HG02943 (cell line): ENCODE measurements around the gene CLIC3.

Source experiments
- ATAC-seq: cut with Tn5 transposase; IDR thresholded peaks from one replicate; pipeline ENCODE4 v1.9.1; 2021; ENCODE audit warnings: mild to moderate bottlenecking, low read depth, moderate library complexity; ENCODE audit not compliant: unreplicated experiment

The CLIC3 gene

GRCh38 chr9:136970361-136970760 is 26.0 kb downstream of the CLIC3 start:
- ATAC-seq = no peak

GRCh38 chr9:136969774-136970173 is 26.6 kb downstream of the CLIC3 start:
- no peak for ATAC-seq

GRCh38 chr9:136969150-136969549 is 27.2 kb downstream of the CLIC3 start:
- no peak for ATAC-seq

DNA sequence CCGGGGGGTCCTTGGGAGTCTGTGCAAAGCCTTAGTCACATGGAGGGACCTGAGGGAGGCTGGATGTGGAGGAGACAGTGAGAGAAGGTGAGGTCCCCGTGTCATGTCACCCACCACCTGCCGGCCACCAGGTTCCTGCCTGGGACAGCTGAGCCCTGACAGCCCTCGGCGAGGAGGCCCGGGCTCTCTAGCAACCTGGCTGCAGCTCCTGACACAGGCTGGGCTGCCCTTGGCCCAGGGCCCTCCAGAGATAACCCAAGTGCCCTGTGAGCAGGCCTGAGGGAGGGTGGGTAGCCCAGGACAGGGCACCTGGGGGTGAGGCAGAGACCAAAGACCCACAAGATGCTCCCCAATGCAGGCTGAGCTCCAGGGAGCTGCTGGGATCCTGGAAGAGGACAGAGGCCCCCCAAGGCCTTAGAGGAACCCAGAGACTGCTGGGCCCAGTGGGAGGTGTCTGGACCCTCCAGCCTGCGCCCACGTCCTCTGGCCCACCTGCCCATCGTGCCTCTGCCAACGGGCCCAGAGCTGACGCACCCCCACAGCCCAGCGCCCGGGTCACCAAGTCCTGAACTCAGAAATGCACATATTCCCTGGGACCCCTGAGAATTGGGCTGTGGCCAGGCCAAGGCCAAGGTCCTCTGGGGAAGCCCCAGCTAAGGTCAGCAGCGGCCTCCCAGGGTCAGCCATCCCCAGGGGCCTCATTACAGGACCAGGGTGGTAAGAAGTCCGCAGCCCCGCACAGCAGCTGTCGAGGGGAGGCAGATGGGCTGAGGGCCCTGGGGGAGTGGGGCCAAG is 27.8 kb downstream of the CLIC3 start:
- no peak for ATAC-seq

DNA sequence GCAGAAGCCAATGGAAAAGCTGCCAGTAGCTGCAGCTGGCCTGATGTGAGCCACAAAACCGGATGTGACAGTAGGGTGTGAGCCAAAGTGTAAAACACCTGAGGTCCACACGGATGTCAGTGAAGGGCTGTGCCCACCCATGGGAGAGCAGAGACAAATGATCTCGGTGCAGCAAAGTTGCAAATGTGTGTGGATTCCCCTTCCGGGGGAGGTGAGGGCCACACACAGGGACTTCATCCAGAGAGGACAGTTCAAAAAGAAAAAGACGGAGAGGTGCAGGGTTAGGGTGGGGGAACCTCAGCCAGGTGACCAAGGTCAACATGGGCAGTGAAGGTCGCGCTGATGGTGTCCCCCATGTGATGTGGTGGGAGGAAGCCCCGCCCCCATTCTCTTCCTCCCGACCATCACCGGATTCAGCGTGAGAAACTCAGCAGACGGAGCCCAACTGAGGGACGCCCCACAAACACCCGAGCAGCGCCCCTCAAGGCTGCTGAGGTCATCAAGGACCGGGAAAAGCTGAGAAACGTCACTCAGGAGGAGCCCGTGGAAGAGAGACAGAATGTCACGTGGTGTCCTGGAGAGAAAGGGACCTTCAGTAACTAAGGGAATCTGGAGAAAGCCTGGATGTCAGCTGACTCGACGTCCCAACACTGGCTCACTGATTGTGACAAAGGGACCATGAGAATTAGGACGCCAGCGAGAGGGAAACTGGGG is 30.4 kb downstream of the CLIC3 start:
- no peak for ATAC-seq

DNA sequence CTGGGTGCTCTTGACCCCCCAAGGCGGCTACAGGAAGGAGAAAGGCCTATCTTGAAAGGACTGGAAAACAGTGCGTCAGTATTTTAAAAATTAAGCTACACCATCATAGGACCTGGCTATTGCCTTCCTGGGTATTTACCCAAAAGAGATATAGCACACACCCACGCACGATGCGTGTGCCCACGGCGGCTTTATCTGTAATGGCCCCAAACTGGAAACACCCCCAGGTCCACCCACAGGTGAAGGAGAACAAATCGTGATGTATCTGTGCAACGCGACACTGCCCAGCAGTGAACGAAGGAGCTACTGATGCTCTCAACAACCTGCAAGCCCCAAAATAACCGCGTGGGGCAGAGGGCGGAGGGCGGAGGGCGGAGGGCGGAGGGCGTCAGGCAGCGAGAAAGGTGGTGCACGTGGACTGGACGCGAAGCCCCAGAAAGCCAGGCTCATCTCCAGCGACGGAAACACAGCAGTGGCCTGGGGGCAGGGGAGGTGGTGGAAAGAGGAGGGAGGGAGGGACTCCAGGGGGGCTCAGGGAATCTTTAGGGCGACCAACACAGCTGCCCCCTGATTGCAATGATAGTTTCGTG is 31.4 kb downstream of the CLIC3 start:
- ATAC-seq = no peak

- no peak for ATAC-seq
These were observed 32.1 kb downstream of the CLIC3 start for GRCh38 chr9:136964171-136964689.

DNA sequence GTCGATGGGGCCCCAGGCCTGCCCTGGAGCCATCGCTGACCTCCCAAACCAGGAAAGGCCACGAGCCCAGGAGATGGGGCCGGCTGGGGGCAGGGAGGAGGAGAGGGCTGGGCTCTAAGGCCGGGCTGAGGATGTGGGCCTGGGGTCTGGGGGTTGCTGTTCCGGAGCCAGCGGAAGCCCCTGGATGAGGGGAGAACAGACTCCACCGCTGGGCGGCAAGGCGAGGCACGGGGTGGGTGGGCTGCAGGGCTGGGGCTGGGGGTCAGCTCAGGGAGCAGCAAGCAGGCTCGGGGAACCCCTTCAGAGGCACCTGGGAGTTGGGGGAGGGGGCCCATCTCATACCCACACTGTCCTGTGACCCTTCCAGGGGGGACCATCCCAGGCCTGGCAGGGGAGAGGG is 32.6 kb downstream of the CLIC3 start:
- ATAC-seq = no peak

- no peak for ATAC-seq
These were observed 33.0 kb downstream of the CLIC3 start for GRCh38 chr9:136963341-136963740.

GRCh38 chr9:136962701-136963248 is 33.6 kb downstream of the CLIC3 start:
- ATAC-seq = no peak

DNA sequence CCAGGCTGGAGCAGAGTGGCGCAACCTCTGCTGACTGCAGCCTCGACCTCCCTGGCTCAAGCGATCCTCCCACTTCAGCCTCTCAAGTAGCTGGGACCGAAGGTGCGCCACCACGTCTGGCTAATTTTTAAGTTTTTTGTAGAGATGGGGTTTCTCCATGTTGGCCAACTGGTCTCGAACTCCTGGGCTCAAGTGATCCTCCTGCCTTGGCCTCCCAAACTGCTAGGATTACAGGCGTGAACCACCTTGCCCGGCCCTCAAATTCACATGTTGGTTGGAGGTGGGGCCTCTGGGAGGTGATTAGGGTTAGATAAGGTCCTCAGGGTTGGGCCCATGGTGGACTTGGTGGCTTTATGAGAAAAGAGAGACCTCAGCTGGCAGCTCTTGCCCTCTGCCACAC is 34.2 kb downstream of the CLIC3 start:
- no peak for ATAC-seq

GRCh38 chr9:136961279-136962065 is 34.9 kb downstream of the CLIC3 start:
- ATAC-seq = no peak

GRCh38 chr9:136960938-136961275 is 35.5 kb downstream of the CLIC3 start:
- ATAC-seq = no peak

DNA sequence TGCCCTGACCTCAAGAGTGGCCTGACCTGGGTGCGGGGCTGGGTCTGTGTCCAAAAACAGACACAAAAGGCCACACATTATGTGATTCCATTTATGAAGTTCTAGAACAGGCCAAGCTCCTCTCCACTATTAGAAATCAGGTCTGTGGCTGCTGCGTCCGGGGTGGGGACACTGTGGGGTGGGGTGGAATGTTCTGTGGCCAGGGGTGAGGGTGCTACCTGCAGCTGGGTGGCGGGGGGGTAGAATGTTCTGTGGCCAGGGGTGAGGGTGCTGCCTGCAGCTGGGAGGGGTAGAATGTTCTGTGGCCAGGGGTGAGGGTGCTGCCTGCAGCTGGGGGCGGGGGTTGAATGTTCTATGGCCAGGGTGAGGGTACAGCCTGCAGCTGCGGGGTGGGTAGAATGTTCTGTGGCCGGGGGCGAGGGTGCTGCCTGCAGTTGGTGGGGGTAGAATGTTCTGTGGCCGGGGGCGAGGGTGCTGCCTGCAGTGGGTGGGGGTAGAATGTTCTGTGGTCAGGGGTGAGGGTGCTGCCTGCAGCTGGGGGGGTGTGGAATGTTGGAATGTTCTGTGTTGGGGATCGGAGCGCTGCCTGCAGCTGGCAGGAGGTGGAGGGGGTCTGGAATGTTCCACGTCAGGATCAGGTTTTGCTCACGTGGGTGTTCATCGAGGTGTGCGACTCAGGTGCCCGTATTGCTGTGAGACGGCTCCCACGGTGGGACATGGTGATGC is 36.0 kb downstream of the CLIC3 start:
- ATAC-seq = no peak

- ATAC-seq = no peak
These were observed 37.2 kb downstream of the CLIC3 start for GRCh38 chr9:136958898-136959850.

- ATAC-seq = no peak
These were observed 37.9 kb downstream of the CLIC3 start for GRCh38 chr9:136958473-136958872.

DNA sequence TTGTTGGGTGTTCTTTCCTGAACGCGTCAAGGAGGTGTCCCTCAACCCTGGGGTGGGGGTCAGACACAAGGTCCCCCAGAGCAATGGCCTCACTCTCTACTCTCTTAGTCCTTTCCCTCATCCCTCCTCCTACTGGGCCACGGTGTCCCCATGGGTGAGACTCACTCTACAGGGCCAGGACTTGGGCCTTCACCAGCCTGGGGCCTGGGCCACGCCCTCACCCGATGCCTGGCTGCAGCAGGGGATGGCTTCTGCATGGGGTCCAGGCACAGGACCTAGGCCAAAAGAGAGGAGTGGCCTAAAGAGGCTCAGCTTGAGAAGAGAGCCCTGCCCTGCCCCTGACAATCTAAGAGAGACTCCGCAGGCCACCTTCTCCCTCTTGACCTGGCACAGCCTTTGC is 38.5 kb downstream of the CLIC3 start:
- no peak for ATAC-seq

DNA sequence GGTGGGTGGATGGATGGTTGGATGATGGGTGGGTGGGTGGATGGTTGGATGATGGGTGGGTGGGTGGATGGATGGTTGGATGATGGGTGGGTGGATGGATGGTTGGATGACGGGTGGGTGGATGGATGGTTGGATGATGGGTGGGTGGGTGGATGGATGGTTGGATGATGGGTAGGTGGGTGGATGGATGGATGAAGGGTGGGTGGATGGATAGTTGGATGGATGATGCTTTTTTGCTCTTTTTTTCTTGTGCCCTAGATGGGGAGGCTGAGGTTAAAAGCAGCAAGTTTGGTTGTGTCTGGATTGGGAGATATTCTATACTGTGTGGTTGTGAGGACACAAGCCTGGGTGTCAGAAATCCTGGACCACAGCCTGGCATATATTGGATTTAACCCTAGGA is 38.9 kb downstream of the CLIC3 start:
- ATAC-seq = no peak

- no peak for ATAC-seq
These were observed 39.8 kb downstream of the CLIC3 start for GRCh38 chr9:136956604-136957003.
